Suppressor macrophage (primary cell): Measurements from ENCODE around the gene RANBP3.
A peak's percentile ranks its signal among the peaks of the same experiment; 100 is the strongest.
"Not testable (repeated sequence)": the region's sequence is repeated elsewhere in the genome, so short reads cannot be mapped to it uniquely, and the experiment has no call there.

Experiments used
- DNase-seq, 4 experiments: peaks; one replicate each; pipeline ENCODE4 v3.0.0-alpha.2; 2020 to 2022

RANBP3 gene

GRCh38 chr19:5897189-5897969, 80.6 kb downstream of the RANBP3 start:
- DNase-seq = no peak

- no peak for DNase-seq
Observed at GRCh38 chr19:5896365-5897076, 81.4 kb downstream of the RANBP3 start.

- DNase-seq = no peak
Observed at GRCh38 chr19:5895890-5896289, 82.0 kb downstream of the RANBP3 start.

DNA sequence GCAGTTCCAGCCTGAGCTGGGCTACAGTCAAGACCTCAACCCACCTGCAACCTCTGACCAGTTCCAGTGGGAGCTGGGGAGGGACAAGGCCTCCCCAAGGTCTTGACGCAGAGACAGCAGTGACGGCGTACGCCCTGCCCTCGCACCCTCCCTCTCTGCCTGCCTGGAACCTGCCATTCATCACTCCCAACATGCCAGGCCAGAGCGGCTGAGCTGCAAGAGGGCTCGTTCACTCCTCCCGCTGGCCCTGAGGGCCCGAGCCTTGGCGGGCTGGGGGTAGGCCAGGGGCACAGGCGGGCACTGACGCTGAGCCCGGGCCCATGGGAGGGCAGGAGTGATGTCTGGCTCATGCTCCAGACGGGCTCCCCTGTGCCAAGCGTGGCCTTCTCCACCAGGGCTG, 82.5 kb downstream of the RANBP3 start:
- DNase-seq = no peak

- no peak for DNase-seq
Observed at GRCh38 chr19:5894704-5895349, 83.1 kb downstream of the RANBP3 start.

DNA sequence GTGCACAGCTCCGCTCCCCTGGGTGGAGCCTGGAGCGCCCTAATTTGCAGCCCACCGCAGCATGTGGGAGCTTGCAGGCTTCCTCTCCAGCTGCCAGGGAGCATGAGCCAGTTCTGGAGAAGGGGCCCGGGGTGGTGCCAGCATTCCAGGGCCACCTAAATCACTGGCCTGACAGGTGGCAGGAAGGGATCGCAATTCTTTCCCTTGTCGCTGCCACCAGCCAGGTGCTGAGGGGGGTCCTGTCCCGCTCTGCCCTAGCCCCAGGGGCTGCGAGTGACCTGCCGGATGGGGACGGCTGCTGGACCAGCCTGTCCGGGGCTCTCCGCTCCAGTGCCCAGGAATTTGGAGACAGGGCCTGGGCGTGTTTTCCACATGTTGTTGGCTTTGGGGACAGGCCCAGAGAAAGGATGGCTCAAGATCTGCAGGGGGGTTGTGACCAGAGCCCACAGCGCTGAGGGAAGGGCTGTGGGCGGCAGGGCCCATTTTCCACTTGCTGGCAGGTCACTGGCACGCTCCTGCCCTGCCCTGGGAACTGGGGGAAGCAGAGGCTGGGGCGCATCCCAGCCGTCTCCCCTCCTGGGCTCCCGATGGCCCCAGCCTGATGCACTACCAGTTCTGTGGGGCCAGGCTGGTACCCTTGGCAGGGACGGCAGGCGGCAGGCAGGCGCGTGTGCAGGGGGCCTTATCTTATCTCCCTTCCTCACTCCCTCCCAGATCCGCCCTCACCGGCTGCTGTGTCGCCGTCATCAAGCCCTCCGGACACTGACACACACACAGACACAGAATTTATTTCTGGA, 83.8 kb downstream of the RANBP3 start:
- DNase-seq = no peak

GRCh38 chr19:5893296-5893903, 84.5 kb downstream of the RANBP3 start:
- DNase-seq = no peak

DNA sequence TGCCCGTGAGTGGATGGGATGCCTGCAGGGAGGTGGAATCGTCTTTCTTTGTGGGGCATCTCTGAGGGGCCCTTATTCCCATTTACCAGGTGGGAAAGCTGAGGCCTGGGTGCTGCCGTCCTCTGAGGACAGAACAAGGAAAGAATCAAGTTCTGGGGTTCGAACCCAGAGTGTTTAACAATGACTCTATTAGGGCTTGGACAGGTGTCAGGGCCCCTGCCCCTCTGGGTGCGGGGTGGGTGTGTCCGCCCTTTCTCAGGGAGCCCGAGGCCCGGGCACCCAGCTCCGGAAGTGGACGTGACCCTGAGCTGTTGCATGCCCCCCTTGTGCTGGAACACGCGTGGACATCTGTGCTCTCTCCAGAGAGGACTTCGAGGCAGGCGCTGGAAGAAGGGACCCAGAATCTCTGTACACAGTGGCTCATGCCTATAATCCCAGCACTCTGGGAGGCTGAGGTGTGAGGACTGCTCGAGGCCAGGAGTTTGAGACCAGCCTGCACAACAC, 85.1 kb downstream of the RANBP3 start:
- DNase-seq = no peak

DNA sequence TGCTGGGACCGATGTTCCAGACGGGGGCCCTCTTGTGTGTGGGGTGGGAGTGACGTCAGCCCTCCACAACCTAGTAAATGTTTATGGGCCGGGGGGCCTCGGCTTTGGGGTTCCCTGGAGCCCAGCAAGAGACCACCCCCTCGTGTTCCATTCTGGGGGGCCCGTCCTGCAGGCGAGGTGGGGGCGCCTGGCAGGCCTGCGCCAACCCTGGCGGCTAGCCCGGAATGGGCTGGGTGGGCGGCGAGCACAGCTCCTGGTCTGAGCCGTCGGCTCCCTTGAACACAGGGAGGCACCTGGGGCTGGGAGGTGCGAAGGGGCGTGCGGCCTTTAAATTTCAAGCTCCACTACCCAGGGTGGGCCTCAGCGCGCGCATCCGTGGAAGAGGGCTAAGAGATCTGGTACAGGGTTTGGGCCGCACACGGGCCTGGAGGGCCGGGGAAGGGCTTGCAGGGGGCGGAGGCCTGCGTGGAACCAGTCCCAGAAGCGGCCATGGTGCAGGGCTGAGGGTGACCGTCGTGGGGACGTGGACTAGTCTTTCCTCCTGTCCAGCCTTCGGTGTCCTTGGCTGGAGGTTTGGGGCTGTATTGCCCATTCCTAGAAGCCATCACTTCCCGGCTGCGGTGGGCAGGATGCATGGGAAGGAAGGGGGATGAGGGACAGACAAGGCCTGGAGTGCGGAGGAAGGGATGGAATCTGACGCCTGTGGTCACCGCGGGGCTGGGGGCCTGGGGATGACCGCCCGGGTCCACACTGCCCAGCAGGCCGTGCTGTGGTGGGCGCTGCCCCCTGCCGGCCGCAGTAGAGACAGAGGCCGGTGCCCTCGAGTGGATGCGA, 85.8 kb downstream of the RANBP3 start:
- peak; percentile 40 to 74 (median 53) for DNase-seq

GRCh38 chr19:5891572-5891937, 86.4 kb downstream of the RANBP3 start:
- no peak for DNase-seq

DNA sequence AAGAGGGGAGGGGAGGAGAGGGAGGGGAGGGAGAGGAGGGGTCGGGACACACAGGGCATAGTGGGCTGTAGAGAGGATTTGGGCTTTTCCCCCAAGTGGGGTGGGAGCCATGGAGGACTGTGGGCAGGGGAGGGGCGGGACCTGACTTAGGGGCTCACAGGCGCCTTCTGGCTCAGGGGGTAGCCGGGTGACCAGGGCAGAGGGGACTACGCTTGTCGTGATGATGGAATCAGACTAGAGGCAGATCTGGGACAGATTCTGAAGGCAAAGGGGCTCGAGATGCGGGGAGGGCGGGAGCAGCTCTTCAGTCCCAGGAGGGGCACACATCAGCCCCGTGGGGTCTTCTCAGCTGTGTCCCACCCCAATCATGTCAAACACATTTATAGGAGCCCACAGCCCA, 87.8 kb downstream of the RANBP3 start:
- DNase-seq = no peak

GRCh38 chr19:5889288-5889971, 88.5 kb downstream of the RANBP3 start:
- no peak for DNase-seq

DNA sequence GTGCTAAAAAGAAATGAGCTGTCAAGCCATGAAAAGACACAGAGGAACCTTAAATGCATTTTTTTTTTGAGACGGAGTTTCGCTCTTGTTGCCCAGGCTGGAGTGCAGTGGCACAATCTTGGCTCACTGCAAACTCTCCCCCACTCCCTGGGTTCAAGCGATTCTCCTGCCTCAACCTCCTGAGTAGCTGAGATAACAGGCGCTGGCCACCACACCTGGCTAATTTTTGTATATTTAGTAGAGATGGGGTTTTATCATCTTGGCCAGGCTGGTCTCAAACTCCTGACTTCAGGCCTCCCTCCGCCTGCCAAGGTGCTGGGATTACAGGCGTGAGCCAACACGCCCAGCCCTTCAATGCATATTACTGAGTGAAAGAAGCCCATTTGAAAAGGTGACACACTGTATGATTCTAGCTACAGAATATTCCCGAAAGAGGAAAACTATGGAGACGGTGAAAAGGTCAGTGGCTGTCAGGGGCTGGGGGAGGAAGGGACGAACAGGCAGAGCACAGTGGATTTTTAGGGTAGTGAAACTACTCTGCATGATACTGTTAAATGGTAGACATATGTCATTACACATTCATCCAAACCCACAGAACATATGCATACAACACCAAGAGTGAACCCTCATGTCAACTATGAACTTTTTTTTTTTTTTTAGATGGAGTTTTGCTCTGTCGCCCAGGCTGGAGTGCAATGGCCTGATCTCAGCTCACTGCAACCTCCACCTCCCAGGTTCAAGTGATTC, 93.7 kb downstream of the RANBP3 start:
- DNase-seq = peak; percentile 28 to 64 (median 53)

DNA sequence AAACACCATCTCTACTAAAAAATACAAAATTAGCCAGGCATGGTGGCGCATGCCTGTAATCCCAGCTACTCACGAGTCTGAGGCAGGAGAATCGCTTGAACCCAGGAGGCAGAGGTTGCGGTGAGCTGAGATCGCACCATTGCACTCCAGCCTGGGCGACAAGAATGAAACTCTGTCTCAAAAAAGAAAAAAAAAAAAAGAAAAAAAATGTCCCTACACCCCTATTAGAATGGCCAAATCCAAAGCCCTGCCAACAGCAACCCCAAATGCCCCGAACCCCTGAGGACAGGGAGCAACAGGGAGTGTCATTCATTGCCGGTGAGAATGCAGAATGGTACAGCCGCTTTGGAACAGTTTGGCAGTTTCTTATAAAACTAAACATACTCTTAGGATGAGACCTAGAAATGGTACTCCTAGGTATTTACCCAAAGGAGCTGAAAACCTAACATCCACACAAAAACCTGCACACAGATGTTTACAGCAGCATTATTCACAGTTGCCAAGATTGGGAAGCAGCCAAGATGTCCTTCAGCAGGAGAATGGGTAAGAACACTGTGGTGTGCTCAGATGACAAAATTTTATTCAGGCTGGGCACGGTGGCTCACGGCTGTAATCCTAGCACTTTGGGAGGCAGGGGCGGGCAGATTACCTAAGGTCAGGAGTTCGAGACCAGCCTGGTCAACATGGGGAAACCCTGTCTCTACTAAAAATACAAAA, 94.6 kb downstream of the RANBP3 start:
- not testable (repeated sequence) for DNase-seq

DNA sequence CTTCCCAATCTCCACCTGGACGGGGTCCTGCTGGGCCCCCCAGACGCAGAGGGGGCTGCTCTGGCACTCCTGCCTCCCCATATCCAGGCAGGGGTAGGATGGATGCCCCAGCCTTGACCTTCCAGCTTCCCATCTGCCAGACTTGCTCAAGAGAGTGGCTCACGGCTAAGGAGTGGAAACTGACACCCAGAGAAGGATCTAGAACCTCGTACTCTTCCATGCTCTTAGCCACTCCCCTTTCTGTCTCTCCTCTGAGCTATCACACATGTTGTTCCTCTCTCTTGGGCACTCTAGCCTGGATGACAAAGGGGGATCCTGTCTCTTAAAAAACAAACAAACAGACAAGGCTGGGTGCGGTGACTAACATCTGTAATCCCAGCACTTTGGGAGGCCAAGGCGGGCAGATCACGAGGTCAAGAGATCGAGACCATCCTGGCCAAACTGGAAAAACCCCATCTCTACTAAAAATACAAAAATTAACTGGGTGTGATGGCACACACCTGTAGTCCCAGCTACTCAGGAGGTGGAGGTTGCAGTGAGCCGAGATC, 95.4 kb downstream of the RANBP3 start:
- no peak for DNase-seq

- no peak for DNase-seq
Observed at GRCh38 chr19:5881543-5882299, 96.2 kb downstream of the RANBP3 start.

GRCh38 chr19:5880604-5881078, 97.3 kb downstream of the RANBP3 start:
- no peak for DNase-seq

DNA sequence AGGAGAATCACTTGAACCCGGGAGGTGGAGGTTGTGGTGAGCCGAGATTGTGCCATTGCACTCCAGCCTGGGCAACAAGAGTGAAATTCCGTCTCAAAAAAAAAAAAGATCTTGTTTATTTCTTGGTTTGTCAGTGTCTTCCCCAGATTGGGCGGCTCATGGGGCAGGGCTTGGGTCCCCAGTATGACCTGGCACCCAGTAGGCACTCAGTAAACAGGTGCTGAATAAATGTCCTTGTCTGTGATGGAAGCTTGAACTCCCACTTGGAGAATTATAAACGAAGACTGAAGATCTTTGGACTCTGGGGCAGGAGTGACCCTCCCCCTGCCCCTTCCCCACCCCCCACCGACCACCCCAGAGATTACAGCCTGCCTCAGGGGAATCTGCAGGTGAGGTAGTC, 97.7 kb downstream of the RANBP3 start:
- DNase-seq = no peak
